Osteoblast (primary cell): ENCODE results near the gene SLFN5. TPM values are rescaled to one million over a fixed set of nuclear protein-coding genes. Genes with fewer than 3 reads are reported as not detected.

Source experiments
- DNase-seq: peaks from one replicate; pipeline ENCODE4 v3.0.0; 2011; ENCODE audit warnings: low spot score, mixed read lengths; ENCODE audit not compliant: insufficient read length; ENCODE audit errors: missing footprints
- H2AFZ ChIP-seq: 2 replicates; pipeline ENCODE4 v1.6.0; 2011; ENCODE audit warnings: mild to moderate bottlenecking, low read length
- H3K27ac ChIP-seq: 2 replicates; pipeline ENCODE4 v1.5.1; 2011; ENCODE audit warnings: mild to moderate bottlenecking, low read depth, low read length, moderate library complexity
- H3K27me3 ChIP-seq: 2 replicates; pipeline ENCODE4 v1.6.0; 2012; ENCODE audit warnings: mild to moderate bottlenecking, control low read depth, inconsistent platforms, low read length, moderate library complexity; ENCODE audit not compliant: insufficient read depth
- H3K36me3 ChIP-seq: 2 replicates; pipeline ENCODE4 v1.5.1; 2011; ENCODE audit warnings: mild to moderate bottlenecking, low read length, control low read depth, moderate library complexity; ENCODE audit not compliant: insufficient read depth
- H3K4me1 ChIP-seq: 2 replicates; pipeline ENCODE4 v1.5.1; 2011; ENCODE audit warnings: mild to moderate bottlenecking, low read length, control low read depth, moderate library complexity; ENCODE audit not compliant: insufficient read depth
- H3K4me2 ChIP-seq: 2 replicates; pipeline ENCODE4 v1.6.0; 2011; ENCODE audit warnings: mild to moderate bottlenecking, low read length; ENCODE audit not compliant: insufficient read depth
- H3K4me3 ChIP-seq: fragments of 200-600 bp; sonication (generic); 3 replicates; pipeline ENCODE4 v1.5.1; 2012; ENCODE audit warnings: mild to moderate bottlenecking, low read length, inconsistent platforms; ENCODE audit not compliant: insufficient read depth
- H3K79me2 ChIP-seq: 2 replicates; pipeline ENCODE4 v1.6.0; 2012; ENCODE audit warnings: mild to moderate bottlenecking, low read length, control low read depth, inconsistent platforms; ENCODE audit not compliant: insufficient read depth
- H3K9me3 ChIP-seq: 2 replicates; pipeline ENCODE4 v1.5.1; 2011; ENCODE audit warnings: low read depth, low read length, control low read depth
- H4K20me1 ChIP-seq: 2 replicates; pipeline ENCODE4 v1.6.0; 2012; ENCODE audit warnings: mild to moderate bottlenecking, low read length, control low read depth; ENCODE audit not compliant: insufficient read depth
- total RNA-seq: library from RNA; depleted of rRNA; stranded (reverse); fragments of >200 nt; gene quantifications from 2 replicates; pipeline ENCODE4 v1.2.3, GENCODE V29; 2012
- TF ChIP-seq, protein P1 (sequence below): IDR thresholded peaks from 2 replicates; pipeline ENCODE4 v1.5.1; 2011; ENCODE audit warnings: mild to moderate bottlenecking, low read depth, low read length, moderate library complexity; ENCODE audit errors: extremely low read depth

Gene SLFN5
- total RNA-seq, 1 donor, result 211 TPM

DNA sequence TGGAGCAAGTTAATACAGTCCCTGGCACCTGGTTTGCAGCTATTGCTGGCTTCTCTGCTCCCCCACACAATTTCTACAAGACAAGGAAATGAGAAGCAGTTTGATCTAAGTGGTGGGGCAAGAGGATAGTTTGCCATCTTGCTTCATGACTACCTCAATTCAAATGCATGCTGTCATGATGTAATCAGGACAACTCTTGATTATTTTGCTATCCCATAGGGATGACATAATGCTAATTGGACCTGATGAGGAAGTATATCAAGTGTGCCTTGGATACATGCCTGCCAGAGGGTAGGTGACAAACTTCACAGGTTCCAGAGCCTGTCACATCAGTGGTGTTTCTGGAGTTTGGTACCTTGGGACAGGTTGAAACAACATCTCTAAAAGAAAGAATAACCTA lies 40.9 kb downstream of the SLFN5 start:
- H2AFZ ChIP-seq, result no peak overlapping the region
- no peaks in the 10 kb centered on the region for H3K36me3 ChIP-seq
- H3K9me3 ChIP-seq, result no peaks in the 10 kb centered on the region
- no peak overlapping the region for H3K27ac ChIP-seq
- no peak overlapping the region for H3K4me3 ChIP-seq
- H3K79me2 ChIP-seq, result no peaks in the 10 kb centered on the region
- H3K27me3 ChIP-seq, result peaks cover 3% of the 10 kb centered on the region
- DNase-seq, result no peak
- TF ChIP-seq, protein P1, sequence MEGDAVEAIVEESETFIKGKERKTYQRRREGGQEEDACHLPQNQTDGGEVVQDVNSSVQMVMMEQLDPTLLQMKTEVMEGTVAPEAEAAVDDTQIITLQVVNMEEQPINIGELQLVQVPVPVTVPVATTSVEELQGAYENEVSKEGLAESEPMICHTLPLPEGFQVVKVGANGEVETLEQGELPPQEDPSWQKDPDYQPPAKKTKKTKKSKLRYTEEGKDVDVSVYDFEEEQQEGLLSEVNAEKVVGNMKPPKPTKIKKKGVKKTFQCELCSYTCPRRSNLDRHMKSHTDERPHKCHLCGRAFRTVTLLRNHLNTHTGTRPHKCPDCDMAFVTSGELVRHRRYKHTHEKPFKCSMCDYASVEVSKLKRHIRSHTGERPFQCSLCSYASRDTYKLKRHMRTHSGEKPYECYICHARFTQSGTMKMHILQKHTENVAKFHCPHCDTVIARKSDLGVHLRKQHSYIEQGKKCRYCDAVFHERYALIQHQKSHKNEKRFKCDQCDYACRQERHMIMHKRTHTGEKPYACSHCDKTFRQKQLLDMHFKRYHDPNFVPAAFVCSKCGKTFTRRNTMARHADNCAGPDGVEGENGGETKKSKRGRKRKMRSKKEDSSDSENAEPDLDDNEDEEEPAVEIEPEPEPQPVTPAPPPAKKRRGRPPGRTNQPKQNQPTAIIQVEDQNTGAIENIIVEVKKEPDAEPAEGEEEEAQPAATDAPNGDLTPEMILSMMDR, result no peak
- no peaks in the 10 kb centered on the region for H4K20me1 ChIP-seq
- no peaks in the 10 kb centered on the region for H3K4me1 ChIP-seq
- H3K4me2 ChIP-seq, result no peak overlapping the region

DNA sequence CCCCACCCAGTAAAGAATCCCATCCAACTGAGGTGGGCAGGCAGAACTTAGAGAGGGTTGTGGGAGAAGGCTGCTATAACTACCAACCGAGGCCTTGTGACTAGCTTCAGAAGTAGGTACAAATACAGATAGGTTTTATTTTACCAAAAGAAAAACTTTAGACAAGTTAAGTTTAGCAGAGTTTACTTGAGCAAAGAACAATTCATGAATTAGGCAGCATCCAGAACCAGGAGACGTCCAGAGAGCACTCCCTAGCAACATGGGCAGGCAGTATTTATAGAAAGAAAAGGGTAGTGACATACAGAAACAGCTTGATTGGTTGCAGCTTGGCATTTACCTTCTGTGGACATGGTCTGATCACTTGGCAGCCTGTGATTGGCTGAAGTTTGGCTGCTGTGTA lies 42.1 kb downstream of the SLFN5 start:
- Histone ChIP-seq H3K79me2 (no peaks in the 10 kb centered on the region), H4K20me1 (no peaks in the 10 kb centered on the region), H2AFZ (no peak overlapping the region), H3K27ac (no peak overlapping the region), H3K36me3 (no peaks in the 10 kb centered on the region), H3K9me3 (no peaks in the 10 kb centered on the region), H3K4me1 (no peaks in the 10 kb centered on the region), H3K4me2 (no peak overlapping the region), H3K4me3 (no peak overlapping the region), H3K27me3 (peaks cover 3% of the 10 kb centered on the region)
- DNase-seq, result no peak
- TF ChIP-seq, protein P1, result no peak

DNA sequence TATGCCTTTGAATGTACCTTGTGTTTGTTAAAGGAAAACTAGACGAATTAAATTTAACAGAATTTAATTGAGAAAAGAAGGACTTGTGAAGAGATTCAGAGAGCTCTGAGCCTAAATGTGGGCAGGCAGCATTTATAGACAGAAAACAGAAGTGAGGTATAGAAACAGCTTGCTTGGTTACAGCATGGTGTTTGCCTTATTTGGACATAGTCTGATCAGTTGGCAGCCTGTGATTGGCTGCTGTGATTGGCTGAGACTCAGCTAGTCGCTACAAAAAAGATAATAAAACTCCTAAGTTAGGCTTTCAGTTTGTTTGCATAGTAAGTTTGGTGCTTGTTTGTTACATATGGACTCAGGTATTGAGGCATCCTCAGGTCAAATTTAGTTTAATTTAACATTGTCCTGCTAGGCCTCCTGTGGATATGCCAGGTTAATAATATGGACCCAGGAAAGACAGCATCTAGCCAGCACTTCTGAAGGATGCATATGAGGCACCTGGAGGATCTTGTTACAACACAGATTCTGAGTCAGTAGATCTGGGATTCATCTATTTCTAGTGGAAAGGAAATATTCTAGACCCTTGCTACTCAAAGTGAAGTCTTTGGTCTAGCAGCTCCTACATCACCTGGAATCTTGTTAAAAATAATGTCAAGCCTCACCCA lies 43.4 kb downstream of the SLFN5 start:
- no peaks in the 10 kb centered on the region for H3K79me2 ChIP-seq
- no peak overlapping the region for H3K4me2 ChIP-seq
- no peak for DNase-seq
- peaks cover 3% of the 10 kb centered on the region for H3K27me3 ChIP-seq
- H3K4me1 ChIP-seq, result no peaks in the 10 kb centered on the region
- H3K9me3 ChIP-seq, result no peaks in the 10 kb centered on the region
- no peaks in the 10 kb centered on the region for H4K20me1 ChIP-seq
- H3K27ac ChIP-seq, result no peak overlapping the region
- TF ChIP-seq, protein P1, result no peak
- no peak overlapping the region for H2AFZ ChIP-seq
- no peaks in the 10 kb centered on the region for H3K36me3 ChIP-seq
- H3K4me3 ChIP-seq, result no peak overlapping the region

DNA sequence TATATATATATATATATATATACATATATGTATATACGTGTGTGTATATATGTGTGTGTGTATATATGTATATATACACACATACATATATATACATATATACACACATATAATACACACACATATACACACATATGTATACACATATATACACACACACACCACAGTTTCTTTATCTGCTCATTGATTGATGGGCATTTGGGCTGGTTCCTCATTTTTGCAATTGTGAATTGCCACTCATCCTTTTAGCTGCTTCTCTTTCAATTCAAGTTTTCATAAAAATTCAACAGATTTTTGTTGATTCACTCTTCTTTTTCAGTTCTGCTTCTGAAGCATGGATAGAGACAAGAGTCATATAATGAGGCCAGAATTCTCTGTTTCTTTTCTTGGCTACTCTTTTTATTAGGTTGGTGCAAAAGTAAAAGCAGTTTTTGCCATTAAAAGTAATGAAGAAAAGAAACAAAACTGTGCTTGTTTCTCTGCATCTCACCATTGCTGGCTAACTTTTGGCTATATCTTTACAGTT lies 44.5 kb downstream of the SLFN5 start:
- H3K36me3 ChIP-seq, result no peaks in the 10 kb centered on the region
- TF ChIP-seq, protein P1, result no peak
- H3K4me2 ChIP-seq, result no peak overlapping the region
- DNase-seq, result no peak
- H4K20me1 ChIP-seq, result no peaks in the 10 kb centered on the region
- peaks cover 3% of the 10 kb centered on the region for H3K27me3 ChIP-seq
- H3K9me3 ChIP-seq, result no peaks in the 10 kb centered on the region
- H3K79me2 ChIP-seq, result no peaks in the 10 kb centered on the region
- peaks cover 7% of the 10 kb centered on the region for H3K4me1 ChIP-seq
- no peak overlapping the region for H2AFZ ChIP-seq
- no peak overlapping the region for H3K27ac ChIP-seq
- no peak overlapping the region for H3K4me3 ChIP-seq
